Jurkat, Clone E6-1 (cell line): ENCODE data around the gene SQSTM1.
A peak's percentile ranks its signal among the peaks of the same experiment; 100 is the strongest.

ENCODE experiments used
- DNase-seq: peaks from one replicate; pipeline ENCODE4 v3.0.0-alpha.2; 2011; ENCODE audit warnings: low read depth, low spot score
- H3K4me3 ChIP-seq: 2 replicates; pipeline ENCODE4 v1.5.1; 2011; ENCODE audit warnings: mild to moderate bottlenecking, low read length, control low read depth, moderate library complexity

Gene SQSTM1

DNA sequence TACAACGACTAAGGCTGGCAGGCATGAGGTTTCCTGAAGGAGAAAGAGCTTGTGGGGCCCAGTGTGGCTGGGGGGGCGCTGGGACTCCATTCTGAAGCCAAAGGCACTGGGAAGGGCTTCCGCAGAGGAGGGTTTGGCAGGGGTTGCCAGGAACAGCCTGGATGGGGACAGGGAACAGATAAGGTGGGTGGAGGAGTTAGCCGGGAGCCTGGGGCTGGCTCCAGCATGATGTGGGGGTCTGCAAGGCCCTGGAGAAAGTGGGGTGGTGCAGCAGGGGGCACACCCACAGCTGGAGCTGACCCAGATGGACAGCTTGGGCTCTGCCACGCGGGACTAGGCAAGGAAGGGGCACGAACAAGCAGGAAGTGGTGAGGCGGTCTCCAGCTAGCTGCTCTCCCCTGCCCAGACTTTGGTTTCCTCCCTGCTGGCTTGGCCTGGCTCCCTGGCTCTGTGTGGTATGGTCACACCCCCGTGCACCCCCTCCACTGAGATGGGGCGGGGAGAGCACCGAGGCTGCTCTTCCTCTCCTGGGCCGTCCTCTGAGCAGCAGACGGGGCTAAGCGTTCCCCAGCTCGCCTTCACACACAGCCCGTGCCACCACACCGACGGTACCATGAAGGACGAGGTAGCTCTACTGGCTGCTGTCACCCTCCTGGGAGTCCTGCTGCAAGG lies 27.1 kb upstream of the SQSTM1 start, which contains the start of gene LTC4S:
Gene LTC4S (plus strand): TSS at position 519 of the 672 bp plus-strand sequence. CDS start 95 bp downstream, at position 614.
- DNase-seq: peak; percentile 53
- H3K4me3 ChIP-seq: no peak within 1 kb of the TSS

DNA sequence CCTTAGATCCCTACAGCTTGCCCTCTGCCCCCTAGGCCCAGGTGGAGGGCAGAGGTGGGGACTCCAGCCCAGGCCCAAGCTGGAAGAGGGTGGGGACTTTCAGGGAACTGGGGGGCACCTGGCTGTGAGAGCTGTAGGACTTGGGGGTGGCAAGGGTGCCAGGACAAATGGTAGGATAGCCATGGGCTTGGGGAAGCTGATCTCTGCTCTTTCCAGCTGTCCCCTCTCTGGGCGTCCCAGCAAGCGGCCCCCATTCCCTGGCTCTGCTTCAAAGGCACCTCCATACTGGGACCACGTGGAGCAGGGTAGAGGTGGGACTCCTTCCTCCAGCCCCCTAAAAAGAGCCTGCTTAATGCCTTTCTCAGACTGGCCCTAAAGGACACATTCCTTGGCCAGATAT lies 26.5 kb upstream of the SQSTM1 start:
- no peak for DNase-seq
- no peak overlapping the region for H3K4me3 ChIP-seq

DNA sequence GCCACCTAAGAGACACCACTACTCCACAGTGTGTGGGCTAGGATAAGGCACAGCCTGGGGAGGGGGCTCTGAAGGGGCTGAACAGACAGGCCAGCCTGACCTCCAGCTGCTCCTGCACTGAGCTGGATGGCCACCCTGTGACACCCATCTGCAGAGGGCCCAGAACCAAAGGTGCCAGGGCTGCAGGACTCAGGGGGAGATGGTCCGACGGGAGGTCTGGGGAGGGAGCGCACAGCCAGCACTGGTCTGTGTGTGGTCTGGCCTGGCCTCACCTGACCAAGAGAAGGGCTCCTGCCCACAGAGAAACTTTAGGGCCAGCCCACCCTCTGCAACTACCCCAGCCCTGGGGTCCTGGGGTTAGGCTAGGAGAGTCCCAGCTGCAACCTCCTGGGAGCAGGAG lies 26.1 kb upstream of the SQSTM1 start:
- no peak for DNase-seq
- no peak overlapping the region for H3K4me3 ChIP-seq

- DNase-seq: no peak
- H3K4me3 ChIP-seq: peak overlapping the region; percentile 9; the same call in 1 of the 2 replicates
Observed at GRCh38 chr5:179795049-179795862, 25.4 kb upstream of the SQSTM1 start.

DNA sequence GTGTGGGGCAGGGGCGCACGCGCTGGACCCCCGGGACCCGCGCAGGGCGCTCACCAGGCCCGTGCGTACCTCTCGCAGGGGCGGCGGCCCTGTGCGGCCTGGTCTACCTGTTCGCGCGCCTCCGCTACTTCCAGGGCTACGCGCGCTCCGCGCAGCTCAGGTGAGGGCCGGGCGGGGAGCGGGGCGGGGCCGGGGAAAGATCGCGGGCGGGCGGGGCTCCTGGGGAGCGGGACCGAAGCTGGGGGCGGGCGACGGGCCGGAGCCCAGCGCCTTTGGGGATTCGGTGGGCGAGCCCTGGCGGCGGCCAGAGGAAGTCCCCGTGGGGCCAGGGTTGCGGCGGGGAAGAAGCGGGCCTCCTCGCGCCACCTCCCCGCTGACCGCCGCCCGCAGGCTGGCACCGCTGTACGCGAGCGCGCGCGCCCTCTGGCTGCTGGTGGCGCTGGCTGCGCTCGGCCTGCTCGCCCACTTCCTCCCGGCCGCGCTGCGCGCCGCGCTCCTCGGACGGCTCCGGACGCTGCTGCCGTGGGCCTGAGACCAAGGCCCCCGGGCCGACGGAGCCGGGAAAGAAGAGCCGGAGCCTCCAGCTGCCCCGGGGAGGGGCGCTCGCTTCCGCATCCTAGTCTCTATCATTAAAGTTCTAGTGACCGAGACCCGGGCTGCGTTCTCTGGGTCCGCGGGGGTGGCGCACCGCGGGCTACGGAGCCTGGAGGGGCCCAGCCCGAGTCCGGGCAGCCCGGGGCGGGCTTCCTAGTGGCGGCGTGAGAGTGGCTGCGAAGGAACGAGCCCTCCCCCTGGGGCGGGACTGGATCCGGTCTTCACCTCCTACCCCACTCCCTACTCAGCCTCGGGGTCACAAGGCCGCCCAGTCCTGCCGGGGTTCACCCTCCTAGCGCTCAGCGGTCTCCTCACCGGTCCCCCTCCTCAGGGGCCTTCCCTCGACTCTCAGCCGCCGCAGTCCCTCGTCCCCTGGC lies 24.6 kb upstream of the SQSTM1 start:
- DNase-seq: peak; percentile 19
- peak overlapping the region; percentile 44 for H3K4me3 ChIP-seq

GRCh38 chr5:179796877-179797608 lies 23.7 kb upstream of the SQSTM1 start:
- no peak overlapping the region for H3K4me3 ChIP-seq
- DNase-seq: no peak

GRCh38 chr5:179797741-179798140 lies 23.0 kb upstream of the SQSTM1 start:
- no peak for DNase-seq
- H3K4me3 ChIP-seq: no peak overlapping the region

DNA sequence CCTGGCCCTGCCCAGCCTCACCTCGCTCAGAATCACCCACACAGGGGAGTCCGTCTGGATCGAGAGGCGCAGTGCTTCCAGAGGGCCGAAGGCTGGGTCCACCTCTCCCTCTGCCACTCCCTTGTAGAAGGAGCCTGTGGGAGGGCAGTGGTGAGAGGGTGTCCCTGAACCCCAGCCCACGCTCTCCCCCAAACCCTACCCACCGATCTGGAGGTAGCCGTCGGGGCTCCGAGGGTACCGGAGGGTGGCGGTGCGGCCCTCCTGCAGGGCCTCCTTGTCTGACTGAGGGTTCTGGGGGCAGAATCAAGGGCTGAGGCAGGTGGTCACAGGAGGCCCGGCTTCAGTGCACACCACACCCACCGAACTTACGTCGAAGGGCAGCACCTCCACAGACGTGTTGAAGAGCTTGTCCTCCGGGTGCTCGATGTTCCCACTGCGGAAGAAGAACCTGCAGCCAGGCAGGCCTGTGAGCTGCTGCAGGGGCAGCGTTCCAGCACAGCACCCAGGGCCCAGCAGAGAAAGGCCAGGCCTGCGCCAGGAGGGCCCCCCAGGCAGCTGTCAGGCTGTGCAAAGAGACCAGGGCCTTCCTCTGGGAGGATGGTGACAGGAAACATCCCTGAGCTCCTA lies 22.4 kb upstream of the SQSTM1 start:
- no peak overlapping the region for H3K4me3 ChIP-seq
- DNase-seq: no peak

GRCh38 chr5:179798771-179799643 lies 21.7 kb upstream of the SQSTM1 start:
- DNase-seq: no peak
- H3K4me3 ChIP-seq: no peak overlapping the region

DNA sequence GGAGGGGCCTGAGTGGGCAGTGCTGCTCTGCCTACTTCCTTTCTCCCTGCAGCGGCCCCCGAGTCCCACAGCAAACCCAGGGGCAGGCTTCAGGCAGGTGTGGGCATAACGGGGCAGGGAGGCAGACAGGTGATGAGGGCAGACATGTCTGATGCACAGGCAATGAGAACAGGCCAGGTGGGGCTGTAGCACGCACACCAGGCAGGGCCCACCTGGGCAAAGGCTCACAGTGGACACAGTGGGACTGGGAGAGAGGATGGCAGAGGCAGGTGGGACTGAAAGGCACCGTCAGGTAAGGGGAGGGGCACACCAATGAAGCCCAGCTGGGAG lies 21.1 kb upstream of the SQSTM1 start:
- no peak overlapping the region for H3K4me3 ChIP-seq
- DNase-seq: no peak

DNA sequence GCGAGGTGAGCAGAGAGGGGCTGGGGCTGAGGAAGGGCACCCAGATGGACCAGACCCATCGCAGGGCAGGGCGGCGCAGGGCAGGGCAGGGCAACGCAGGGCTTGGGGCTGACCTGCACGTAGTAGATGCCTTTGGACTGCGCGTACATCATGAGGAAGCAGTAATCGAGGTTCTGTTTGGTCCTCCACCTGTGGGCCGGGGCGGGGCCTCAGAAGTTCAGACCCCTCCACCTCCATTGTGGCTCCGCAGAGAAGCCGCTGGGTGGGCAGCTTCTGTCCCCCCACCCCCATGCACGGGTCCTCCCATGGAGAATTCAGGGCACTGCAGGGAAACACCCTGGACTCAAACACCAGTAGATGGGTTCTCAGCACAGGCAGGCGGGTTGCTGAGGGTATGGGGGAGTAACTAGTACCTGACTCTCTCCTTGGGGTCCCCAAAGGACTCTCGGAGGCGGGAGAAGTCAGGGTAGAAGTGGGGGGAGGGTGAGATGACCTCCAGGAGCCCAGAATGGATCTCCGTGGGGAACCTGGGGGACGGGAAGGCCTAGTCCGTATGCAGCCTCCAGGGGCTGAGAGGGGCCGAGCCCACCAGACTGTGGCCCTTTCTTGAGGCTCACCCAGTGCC lies 20.5 kb upstream of the SQSTM1 start:
- no peak overlapping the region for H3K4me3 ChIP-seq

GRCh38 chr5:179800696-179801201 lies 20.0 kb upstream of the SQSTM1 start:
- no peak overlapping the region for H3K4me3 ChIP-seq
- no peak for DNase-seq

More for the DNA sequence above, 20.5 kb upstream of the SQSTM1 start:
- no peak for DNase-seq

DNA sequence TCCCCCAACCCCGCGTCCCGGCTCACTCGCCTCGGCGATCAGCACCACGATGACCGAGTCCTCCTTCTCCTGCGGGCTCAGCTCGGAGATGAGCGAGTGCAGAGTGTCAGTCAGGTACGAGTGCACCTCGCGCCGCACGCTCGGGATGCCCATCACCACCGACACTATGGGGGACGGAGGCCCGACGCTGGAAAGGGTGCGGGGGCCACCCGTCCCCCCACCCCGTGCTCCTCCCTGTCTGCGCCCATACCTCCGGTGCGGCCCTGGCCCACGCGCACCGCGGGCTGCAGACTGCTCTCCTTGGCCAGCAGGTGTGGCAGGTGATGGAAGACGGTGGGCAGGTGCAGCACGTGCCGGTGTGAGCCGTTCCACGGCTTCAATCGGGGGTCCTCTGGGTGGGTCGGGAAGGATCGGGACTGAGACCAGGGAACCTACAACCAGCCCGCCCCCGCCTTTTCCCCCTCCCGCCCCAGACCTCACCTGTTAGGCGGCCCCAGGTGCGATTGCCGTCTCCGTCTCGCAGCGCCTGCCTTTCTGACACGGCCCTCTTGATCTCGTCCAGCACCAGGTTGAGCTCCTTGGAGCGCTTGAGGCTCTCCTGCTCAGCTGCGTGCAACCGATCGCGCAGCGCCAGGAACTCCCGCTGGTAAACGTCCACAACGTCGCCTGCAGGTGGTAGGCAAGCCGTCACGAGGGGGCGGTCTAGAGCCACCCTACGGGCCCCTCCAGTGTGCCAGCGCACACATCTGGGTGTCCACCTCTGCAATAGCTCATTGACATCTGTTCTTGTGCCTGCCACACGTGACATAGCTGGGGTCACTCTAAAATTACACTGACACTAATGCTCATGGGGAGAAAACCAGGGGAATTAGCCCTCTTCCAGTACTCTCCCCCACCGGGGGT lies 19.1 kb upstream of the SQSTM1 start:
- DNase-seq: peak; percentile 49
- no peak overlapping the region for H3K4me3 ChIP-seq

- no peak overlapping the region for H3K4me3 ChIP-seq
- DNase-seq: no peak
Observed at GRCh38 chr5:179802207-179802883, 18.4 kb upstream of the SQSTM1 start.

DNA sequence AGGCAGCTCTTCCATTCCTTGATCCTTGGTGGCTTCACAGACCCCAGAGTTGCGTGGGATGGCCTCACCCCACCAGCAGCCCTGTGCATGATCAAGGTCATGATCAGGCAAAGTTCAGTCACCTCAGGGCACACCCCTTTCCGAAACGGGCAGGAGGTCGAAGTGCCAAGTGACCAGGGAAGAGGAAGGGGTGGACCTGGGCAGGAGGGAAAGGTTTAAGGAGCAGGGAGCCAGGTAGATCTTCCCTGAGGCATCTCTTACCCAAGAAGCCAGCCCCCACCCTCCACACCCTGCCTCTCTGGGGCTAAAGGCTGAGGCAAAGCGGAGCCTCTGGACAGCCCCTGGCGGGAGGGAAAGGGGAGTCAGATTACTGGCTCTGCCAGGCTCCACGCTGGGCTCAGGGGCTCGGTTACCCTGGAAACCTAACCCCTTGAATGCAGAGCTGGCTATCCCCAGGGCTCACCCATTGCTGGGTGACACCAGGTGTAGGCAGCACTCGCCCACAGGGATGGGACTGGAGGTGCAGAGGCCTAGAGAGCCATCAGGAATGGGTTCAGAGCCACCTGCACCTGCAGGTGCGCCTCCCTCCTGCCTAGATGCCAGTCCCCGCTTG lies 17.6 kb upstream of the SQSTM1 start:
- no peak overlapping the region for H3K4me3 ChIP-seq
- DNase-seq: no peak
